Stimulated activated CD4-positive, alpha-beta T cell treated with anti-CD3 and anti-CD28 coated beads, Interleukin-4, amount 100 ng/mL, for 4 hours (primary cell): ENCODE data around the gene ACSBG1.
A peak's percentile ranks its signal among the peaks of the same experiment; 100 is the strongest.
"Not testable (repeated sequence)": the region's sequence is repeated elsewhere in the genome, so short reads cannot be mapped to it uniquely, and the experiment has no call there.

Source experiments
- DNase-seq, 2 experiments: peaks; one replicate each; pipeline ENCODE4 v3.0.0-alpha.2; 2020

The ACSBG1 gene

DNA sequence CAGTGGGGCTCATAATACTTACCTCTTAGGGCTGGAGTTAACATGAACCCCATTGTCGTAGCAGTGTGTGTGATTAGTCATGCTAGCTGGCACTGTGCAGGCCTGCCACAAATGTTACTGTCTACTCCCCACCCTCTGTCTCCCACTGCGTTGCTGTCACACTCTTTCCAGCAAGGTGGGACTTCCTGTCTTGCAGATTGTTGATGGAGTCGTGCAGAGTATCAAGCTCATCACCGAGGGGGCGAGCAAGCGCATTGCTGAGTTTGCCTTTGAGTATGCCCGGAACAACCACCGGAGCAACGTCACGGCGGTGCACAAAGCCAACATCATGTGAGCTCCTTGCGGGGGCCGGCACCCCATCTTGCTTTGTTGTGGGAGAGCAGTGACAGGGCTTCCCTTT is 72.3 kb downstream of the ACSBG1 start:
- DNase-seq, result peak in 1 of 2 experiments; percentile 46

DNA sequence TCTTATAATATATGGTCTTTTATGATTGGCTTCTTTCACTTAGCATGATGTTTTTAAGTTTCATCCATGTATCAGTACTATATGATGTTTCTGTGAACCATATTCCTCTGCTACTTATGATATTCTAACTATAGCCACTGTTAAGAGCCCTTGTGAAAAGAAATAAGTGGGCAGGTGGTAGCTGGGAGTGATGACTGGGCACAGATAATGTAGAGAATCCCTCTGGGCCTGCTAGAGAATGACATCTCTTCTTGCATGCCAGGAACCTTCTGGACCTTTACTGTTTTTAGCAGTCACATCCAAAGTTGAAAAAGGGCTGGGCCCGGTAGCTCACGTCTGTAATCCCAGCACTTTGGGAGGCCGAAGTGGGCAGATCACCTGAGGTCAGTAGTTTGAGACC is 75.0 kb downstream of the ACSBG1 start:
- DNase-seq, result no peak

DNA sequence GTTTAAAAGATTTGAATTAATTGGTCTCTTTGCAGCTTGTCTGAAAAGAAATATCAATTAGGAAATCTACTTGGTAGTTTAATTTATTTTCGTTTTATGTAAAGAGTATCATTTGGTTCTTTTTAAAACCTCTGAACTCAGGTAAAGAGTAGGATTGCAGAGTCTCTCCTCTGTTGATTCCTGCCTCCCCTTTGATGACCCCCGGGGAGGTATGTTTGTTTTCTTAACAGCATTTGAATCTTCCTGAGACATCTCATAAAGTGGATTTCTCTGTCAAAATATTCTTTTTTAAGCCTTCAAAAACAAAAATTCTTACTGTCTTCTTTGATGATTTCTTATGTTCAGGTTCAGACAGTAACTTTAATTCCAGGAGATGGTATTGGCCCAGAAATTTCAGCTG is 77.2 kb downstream of the ACSBG1 start:
- no peak for DNase-seq

DNA sequence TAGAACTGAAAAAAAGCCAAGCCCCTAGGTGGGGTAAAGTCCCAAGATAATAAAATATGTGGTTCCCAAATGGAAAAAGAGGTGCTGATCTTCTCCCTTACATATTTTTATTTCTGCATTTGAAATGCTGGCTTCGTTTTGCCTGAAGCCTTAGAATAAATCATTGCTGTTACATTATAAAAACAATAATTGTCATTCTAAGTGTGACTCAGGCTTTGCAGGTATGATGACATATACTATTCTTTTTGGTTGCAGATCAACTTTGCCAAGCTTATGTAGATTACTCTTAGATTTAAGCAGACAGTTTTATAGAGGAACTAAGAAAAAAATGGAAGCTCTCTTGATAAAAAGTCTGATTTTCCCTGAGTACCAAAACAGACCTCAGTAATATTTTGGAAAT is 77.7 kb downstream of the ACSBG1 start:
- no peak for DNase-seq

DNA sequence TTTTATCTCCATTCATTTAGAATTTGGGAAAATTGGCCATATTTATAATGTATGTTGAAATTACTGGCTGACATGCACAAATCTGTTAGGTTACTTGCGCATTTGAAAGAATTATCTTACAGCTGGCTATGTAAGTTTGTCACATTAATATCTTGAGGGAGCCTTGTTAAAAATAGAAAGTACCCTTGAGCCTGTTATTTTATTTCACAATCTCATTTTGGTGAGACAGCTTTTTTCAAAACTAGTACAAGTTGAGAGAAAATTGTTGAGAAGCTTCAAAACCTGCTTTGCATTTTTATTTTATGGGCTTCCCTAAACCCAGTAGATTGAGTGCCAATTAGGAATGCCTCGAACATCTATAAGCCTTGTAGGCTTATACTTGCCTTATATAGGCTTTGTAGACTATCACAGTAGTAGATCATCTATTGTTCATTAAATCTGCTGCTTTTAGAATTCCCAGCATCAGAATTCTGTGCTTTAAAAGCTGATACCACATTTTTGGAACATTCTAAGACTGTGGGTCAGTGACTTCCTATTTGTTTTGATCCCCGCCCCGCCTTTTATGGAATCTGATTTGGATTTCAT is 78.9 kb downstream of the ACSBG1 start:
- no peak for DNase-seq

DNA sequence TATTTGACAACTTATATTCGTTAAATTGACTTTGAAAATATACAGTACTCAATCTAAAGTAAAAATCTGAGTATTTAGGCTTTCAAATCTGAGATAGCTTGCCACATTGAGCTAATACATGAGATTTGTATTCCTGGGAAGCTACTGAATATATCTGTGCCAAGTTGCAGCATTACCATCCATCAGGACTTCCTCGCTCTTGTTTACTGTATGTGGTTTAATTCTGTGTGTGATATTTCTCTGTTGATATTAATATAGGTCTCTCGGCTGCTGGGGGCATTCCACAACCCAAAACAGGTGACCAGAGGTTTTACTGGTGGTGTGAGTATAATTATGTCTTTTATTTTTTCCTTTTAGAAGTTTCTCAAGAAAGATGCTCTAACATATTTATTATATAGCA is 79.4 kb downstream of the ACSBG1 start:
- no peak for DNase-seq

DNA sequence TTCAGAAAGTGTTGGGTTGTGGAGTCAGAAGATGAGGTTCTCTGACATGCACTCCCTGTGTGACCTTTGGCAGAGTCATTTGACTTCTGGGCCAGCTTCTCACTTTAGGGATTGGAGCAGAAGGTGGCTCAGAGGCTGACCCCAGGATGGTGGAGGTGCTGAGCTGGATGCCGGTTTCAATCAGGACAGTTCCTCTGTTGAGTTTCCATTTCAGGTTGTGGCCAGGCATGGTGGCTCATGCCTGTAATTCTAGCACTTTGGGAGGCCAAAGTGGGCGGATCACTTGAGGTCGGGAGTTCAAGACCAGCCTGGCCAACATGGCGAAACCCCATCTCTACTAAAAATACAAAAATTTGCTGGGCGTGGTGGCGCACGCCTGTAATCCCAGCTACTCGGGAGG is 83.3 kb downstream of the ACSBG1 start:
- not testable (repeated sequence) for DNase-seq

DNA sequence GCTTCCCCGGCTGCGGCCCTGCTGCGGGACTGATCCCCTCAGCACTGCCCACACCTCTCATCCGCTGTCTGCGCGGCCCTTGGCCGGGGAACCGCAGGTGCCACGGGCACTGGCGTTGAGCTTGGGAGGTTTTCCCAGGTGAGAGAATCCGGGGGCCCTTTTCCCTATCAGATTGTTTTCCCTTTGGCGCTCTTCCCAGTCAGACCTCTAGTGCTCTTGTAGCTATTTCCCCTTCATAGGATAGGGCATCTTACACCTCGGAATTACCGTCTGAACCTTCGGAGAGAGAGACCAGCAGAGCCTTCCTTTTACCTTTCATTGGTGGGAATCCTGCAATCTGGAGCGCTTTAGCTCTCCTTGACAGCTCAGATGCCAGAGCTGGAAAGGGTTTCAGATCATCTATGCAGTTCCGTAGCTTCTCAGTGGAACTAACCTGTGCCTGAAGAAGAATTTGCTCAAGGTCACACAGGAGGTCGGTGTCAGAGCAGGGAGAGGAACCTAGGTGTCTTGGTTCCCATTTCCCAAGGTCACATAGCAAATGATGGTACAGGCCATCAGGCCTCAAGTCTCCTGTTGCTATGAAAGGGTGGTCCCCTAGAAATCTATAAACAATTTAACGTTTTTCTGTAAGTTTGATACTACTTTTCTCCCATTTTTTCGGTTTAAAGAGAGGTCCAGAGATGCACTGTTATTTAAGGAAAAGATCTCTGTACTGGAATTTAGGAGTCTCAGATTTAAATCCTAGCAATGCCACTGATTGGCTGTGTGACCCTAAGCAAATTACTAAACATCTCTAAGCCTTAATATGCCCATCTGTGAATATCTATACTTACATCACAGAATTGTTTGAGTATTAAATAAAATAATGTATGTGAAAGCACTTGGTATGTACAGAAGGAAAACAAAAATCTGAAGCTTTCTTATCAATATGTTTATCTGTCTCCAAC is 84.3 kb downstream of the ACSBG1 start:
- DNase-seq, result no peak

DNA sequence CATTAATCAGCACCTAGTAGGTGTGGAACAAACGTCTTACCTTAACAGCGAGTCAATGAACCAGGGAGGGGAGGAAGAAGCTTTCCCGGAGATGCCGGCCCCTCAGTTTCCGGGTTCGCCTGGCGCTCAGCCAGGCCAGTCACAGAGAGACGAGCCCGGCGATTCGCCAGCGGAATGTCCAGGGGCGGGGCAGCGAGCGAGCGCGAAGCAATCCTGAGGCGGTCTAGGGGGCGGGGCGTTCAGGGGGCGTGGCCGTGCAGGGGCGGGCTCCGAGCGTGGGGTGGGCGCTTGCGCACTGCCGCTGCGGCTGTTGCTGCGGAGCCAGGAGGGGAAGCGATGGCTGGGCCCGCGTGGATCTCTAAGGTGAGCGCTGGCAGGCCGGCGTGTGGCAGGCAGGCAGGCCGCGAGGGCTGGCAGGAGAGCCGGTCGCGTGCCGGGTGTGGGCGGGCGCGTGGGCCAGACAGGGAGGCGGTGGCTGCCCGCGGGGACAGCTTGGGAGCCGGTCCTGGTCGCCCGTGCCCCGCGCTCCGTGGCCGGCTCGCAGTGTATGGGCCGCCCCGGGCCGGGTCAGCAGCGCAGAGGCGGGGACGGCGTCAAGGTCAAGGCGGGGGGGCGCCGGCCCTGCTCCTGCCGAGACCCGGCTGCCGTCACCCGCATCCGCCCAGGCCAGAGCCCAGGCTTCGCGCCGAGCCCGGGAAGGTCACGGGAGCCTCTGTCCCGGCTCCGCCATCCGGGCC is 85.1 kb downstream of the ACSBG1 start, which contains the start of gene IDH3A:
TSS of gene IDH3A (plus strand) at position 295 of the 737 bp plus-strand sequence. CDS start at position 337, 42 bp downstream.
- peak; percentile 99 to 100 for DNase-seq

DNA sequence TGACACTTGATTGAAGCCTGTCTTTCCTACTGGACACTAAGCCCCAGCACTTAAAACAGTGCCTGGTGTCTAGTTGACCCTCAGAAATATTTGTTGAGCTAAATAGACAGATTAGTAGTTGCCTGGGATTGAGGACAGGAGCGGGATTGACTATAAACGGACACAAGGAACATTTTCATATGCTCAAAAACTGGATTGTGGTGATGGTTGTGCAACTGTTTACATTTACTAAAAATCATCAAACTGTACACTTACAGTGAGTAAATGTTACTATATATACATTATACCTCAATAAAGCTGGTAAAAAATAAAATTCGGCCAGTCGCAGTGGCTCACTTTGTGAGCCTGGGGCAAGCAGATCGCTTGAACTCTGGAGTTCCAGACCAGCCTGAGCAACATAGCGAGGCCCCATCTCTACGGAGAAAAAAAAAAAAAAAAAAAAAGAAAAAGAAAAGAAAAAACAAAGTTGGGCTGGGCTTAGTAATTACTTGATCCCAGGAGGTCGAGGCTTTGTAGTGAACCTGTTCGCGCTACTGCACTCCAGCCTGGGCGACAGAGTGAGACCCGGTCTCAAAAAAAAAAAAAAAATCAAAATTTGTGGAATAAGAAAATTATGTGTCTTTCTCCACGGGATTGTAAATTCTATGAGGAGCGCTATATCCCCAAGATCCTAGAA is 85.8 kb downstream of the ACSBG1 start:
- DNase-seq, result no peak

DNA sequence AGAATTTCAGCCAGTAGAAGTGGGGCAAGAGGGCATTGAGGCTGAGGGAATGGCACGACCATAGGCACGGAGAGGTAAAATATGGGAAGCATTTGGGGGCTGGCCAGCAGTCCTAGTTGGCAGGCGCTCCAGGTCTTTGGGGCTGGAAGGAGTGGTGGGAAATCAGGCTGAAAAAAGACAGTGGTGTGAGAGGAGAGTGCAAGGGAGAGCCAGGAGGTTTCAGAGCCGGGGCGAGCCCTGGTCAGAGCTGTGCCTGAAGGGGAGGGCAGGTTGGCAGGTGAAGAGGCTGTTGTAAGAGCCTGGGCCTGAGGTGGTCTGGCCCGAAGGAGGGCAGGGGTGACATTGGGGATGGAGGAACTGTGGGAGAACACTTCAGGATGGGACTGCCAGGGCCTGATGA is 86.8 kb downstream of the ACSBG1 start:
- no peak for DNase-seq

DNA sequence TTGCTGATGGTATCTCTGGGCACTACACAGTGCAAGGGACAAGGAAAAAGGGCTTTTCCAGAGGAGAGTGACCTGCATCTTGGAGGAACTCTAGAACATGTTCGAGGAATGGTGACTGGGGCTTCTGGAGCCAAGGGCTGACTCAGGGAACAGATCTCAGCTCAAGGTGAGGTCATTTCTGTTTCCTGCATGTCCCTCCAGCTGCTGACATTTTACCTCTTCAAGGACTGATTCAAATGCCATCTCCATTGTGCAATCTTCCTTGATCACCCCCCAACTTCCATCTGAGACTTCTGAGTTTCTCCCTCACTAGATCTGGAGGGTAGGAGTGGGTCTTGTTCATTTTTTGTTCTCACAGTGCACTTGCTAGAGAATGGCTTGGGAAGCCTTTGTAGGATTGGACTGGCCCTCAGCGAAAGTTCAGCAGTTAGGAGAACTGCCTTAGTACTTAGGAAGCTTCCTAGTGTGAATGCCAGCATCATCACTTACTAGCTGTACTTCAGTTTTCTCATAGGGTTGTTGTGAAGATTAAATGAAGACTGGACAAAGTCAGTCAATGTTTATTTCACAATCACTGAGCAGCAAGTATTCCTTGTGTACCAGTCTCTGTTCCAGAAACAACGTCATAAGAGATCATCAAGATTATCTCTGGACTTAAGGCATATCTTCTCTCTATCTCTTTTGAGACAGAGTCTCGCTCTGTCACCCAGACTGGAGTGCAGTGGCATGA is 87.8 kb downstream of the ACSBG1 start:
- DNase-seq, result no peak

DNA sequence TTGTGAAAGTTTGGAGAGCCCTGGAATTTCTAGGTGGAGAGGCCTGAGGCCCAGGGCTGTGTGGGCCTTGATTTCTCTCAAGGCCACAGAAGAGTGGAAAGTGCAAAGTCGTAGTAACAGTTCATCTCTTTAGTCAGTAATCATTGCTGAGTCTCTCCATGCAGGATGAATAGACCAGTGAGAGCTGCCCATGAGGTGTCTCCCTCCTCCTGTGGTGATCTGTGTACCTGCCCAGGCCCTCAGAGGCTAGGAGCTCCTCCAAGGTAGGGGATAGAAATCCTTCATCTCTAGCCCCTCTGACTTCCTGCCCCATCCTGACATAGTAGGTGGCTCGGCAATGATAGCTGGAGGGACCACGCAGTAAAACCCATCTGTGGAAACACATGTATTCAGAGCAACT is 92.0 kb downstream of the ACSBG1 start:
- DNase-seq, result no peak

DNA sequence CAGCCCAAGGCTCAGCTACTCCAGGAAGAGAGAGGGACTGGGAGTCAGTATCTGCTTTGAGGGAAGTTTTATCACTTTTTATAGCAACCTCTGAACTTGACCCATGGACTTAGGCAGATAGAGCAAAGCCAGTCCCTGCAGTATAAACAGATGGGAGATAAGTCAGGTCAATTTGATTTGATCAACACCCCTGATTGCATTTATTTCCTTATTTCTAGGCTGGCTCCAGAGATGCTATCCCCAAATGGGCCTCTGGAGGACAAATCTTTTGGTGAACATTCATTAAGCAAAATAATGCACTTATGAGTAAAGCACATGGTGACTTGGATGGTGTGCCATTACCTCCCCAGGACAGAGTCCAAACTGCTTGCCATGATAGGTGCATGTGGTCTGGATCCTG is 94.1 kb downstream of the ACSBG1 start:
- no peak for DNase-seq

DNA sequence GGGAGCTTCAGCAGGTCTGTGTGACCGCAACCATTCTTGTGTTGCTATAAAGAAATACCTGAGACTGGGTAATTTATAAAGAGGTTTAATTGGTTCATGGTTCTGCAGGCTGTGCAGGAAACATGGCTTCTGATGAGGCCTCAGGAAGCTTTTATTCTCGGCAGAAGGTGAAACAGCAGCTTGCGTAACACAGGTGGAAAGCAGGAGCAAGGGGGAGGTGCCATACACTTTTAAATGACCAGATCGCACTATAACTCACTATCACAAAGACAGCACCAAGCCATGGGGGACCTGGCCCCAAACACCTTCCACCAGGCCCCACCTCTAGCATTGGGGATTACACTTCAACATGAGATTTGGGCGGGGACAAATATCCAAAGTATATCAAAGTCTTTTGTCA is 94.8 kb downstream of the ACSBG1 start:
- no peak for DNase-seq

DNA sequence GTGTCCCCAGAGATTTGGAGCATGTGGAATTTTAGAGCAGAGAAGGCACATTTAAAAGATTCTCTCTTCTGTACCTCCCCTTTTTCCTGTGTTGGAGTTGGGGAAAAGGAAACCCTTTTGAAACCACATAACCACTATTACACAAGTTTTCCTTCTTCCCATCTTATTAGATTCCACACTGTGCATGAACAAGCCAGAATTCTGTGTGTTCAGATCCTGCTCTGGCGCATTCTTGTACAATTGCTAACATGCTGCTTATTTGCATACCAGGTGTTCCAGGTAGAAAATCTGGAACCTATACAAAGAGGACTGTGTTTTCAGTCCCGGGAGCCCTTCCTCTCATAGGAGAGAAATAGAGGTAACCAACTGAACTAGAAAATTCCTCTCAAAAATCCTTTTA is 100.6 kb downstream of the ACSBG1 start:
- DNase-seq, result no peak

DNA sequence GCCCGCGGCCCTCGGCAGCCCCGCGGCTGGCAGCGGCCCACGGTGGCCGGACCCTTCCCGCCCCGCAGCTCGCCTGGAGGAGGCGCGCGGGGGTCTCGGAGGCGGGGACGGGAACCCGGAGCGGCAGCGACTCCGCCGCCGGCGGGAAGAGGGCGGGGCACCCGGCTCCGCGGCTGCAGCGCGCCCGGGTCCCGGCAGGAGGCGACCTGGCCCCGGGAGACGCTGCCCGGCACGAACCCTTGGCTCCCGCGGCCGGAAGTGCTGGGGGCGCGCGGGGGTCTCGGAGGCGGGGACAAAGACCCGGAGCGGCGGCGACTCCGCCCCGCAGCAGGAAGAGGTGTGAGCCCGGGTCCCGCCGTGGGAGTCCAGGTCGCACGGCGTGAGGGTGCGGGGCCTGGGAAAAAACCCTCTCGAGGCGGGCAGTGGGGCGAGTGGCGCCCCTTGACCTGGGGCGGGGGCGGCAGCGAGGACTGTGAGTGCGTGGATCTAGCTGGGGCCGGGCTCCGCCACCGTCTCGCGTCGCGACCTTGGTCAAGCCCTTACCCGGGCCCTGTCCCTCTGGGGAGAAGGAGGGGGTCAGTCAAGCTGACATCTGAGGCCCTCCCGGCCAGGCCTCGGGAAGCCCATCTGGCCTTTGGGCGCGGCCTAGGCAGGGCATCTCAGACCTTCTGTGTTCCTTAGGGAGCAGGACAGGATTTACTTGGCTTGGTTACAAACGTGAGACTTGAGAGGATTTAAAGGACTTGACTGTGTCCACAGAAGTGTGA is 102.9 kb downstream of the ACSBG1 start, which contains the start of gene CIB2:
TSS of gene CIB2 (minus strand) at position 151 of the 767 bp plus-strand sequence. CDS start 230 bp downstream, outside the sequence.
- DNase-seq, result peak; percentile 72 to 78

DNA sequence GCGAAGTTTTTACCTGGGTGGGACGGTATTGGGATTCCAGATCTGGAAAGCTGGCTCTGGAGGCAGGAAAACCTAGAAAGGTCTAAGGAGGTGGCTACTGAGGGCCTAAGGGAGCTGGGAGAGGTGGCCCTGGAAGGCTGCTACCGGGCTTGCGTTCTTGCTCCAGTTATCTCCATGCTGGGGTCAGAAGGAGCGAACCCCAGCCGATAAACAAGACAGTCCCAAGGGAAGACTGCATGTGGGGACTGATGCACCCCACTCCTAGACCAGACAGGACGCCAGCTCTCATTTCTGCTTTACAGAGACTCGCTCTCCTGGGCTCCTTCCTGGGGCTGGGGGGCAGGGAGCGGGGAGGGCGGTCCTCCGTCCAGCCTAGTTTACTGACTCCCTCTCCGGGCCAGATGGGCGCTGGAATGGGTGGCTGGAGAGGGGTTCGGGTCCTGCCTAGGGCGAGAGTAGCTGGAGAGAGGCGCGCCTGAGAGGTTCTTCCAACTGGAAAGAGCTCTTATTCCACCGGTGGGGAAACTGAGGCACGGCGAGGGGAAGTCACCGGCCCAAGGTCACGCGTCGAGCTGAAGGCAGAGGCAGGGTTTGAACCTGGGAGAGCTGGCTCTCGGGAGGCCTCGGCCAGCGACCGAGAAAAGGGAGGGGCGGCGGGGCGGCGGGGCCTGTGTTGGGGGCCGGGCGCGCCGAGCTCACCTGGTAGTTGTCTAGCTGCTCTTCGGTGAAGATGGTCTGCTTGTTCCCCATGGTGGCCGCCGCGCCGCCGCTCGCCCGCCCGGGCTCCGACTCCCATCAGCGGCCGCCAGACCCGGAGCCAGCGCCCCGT is 103.7 kb downstream of the ACSBG1 start:
- no peak for DNase-seq

DNA sequence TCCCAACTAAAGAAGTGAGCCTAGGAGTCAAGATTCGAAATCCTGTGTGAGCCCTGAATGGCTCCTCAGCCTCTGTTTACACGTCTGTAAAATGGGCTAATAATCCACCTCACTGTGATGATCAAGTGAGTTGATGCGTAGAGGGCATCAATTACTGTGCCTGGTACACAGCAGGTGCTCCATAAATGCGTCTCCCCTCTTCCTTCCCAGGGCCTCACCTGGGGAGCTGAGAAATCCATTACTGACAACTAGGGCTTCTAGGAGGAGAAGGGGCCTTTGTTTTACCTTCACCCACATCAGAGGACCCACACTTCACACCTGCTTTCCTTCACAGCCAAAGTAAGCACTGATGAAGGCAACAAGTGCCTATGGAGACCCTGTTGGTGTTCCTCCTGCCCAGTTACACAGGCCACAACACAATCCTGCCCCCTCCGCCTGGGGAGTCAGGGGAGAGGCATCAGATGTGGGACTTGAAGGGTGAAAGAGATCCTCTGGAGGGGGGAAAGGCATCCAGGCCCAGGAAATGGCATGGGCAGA is 104.5 kb downstream of the ACSBG1 start:
- no peak for DNase-seq
